Fibroblast of lung (primary cell): ENCODE results near the gene COL4A2.

Experiments
- EZH2 ChIP-seq: IDR thresholded peaks from 2 replicates; pipeline ENCODE4 v1.5.1; 2012; ENCODE audit warnings: low read length, control low read depth, mild to moderate bottlenecking; ENCODE audit errors: missing control alignments
- TF ChIP-seq, protein P1 (sequence below), 2 donors: IDR thresholded peaks in 1 of 2; conservative IDR thresholded peaks in 1 of 2; 1 replicate in 1 of 2; 2 replicates in 1 of 2; pipeline ENCODE4 v1.5.1; 2011 to 2012; ENCODE audit warnings: low read length in 2 of 2, control low read depth in 1 of 2, inconsistent platforms in 1 of 2, low read depth in 1 of 2, mild to moderate bottlenecking in 1 of 2

DNA sequence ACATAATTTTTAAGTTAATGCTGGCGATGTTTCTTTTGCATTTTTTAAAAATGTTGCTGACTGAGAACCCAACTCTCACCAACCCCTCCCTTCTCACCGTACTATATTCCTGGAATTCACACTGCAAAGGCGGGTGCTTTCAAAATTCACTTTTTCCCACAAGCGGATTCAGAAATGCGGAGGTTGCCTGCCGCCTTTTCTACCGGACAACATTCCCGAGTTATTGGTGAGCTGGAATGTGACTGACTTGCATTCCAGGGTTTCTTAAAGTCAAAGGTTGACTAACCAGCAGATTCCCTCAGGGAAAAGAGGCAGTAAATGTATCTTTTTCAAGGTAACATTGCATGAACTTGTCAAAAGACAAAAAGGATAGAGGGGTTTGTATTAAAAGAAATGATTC lies 141.1 kb downstream of the COL4A2 start:
- TF ChIP-seq, protein P1, sequence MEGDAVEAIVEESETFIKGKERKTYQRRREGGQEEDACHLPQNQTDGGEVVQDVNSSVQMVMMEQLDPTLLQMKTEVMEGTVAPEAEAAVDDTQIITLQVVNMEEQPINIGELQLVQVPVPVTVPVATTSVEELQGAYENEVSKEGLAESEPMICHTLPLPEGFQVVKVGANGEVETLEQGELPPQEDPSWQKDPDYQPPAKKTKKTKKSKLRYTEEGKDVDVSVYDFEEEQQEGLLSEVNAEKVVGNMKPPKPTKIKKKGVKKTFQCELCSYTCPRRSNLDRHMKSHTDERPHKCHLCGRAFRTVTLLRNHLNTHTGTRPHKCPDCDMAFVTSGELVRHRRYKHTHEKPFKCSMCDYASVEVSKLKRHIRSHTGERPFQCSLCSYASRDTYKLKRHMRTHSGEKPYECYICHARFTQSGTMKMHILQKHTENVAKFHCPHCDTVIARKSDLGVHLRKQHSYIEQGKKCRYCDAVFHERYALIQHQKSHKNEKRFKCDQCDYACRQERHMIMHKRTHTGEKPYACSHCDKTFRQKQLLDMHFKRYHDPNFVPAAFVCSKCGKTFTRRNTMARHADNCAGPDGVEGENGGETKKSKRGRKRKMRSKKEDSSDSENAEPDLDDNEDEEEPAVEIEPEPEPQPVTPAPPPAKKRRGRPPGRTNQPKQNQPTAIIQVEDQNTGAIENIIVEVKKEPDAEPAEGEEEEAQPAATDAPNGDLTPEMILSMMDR (conservative IDR thresholded peaks at IDR 0.05 in 1 of 2, IDR thresholded peaks at IDR 0.05 in 1 of 2; ENCODE audit: low read depth in 1 of 2, low read length in 2 of 2) = no peak
- TF ChIP-seq EZH2 = no peak
